Motor neuron (in vitro differentiated cells): ENCODE measurements around the gene CELF5. TPM values are rescaled to one million over a fixed set of nuclear protein-coding genes. Genes with fewer than 3 reads are reported as not detected.
A peak's percentile ranks its signal among the peaks of the same experiment; 100 is the strongest.
"Not testable (repeated sequence)": the region's sequence is repeated elsewhere in the genome, so short reads cannot be mapped to it uniquely, and the experiment has no call there.

Experiments
- ATAC-seq, 8 experiments: fragments of 200-7000 bp; cut with Tn5 transposase; replicated peaks in 6 of 8; 2 replicates each; pipeline ENCODE4 v1.8.0; 2021; ENCODE audit warnings: mild to moderate bottlenecking in 8 of 8, moderate library complexity in 8 of 8
- H3K27ac ChIP-seq, 2 donors: fragments of 250-450 bp; sonication (Bioruptor Pico); 2 replicates each; pipeline ENCODE4 v1.9.0; 2021; ENCODE audit warnings: antibody characterized with exemption in 2 of 2, mild to moderate bottlenecking in 2 of 2, moderate library complexity in 1 of 2
- H3K4me1 ChIP-seq, 2 donors: fragments of 250-450 bp; sonication (Bioruptor Pico); replicated peaks in 1 of 2; 2 replicates each; pipeline ENCODE4 v1.6.1; 2021; ENCODE audit warnings: antibody characterized with exemption in 2 of 2, mild to moderate bottlenecking in 2 of 2, moderate library complexity in 1 of 2
- H3K4me3 ChIP-seq, 5 donors: fragments of 250-450 bp; sonication (Bioruptor Pico); 2 replicates each; pipeline ENCODE4 v1.9.0; 2021; ENCODE audit warnings: antibody characterized with exemption in 5 of 5, mild to moderate bottlenecking in 5 of 5, moderate library complexity in 4 of 5
- WGBS, 10 experiments: fragments of 450-650 bp; shearing (Covaris generic); methylation state at CpG; one replicate each; pipeline ENCODE4 v1.0.0; 2022; 5-methylcytosine and 5-hydroxymethylcytosine counted together
- in situ Hi-C, 9 experiments: fragments of 400-800 bp; cut with MboI; loops; one replicate each; pipeline ENCODE4 v1.15.0; 2021; ENCODE audit warnings: low sequenced_read_pairs in 9 of 9, low pct_unique_long_range_greater_than_20kb in 2 of 9; ENCODE audit not compliant: unreplicated experiment in 9 of 9
- total RNA-seq, 8 experiments: library from RNA; unstranded; fragments of 300-600 nt; gene quantifications; 2 replicates each; pipeline versions ENCODE4 v1.2.3 to v1.2.4, GENCODE V29; 2022

Gene CELF5
- total RNA-seq, 8 experiments from 2014 or later = 0.18 to 29.9 (median 18.0) TPM

DNA sequence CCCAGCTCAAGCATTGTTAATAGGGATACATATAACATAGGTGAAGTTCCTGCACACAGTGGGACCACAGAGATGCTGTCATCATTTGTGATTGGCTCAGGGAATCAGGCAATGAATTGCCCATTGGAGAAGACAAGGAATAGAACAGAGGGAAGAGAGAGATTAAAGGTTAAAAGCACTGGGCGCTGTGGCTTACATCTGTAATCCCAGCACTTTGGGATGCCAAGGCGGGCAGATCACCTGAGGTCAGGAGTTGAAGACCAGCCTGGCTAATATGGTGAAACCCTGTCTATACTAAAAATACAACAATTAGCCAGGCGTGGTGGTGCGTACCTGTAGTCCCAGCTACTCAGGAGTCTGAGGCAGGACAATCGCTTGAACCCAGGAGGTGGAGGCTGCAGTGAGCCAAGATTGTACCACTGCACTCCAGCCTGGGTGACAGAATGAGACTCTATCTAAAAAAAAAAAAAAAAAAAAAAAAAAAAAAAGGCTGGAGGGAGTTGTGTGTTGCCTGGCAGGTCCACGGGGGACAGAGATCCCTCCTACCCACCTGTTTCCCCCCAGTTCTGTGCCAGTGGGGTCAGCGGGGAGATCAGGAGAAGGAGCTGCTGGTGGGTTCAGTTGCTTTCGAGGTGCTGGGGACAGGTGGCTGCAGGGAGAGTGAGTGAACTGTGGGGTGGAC is 110.4 kb downstream of the CELF5 start:
- ATAC-seq, H3K4me1 ChIP-seq, H3K4me3 ChIP-seq, H3K27ac ChIP-seq: not testable (repeated sequence)
- in situ Hi-C loops = loop anchor here in 3 of 9 experiments (25.0 kb wide), 2 partner anchors 127 to 152 kb away; partner anchors contain the start of genes SMIM24 (in 1 of the 3) and SMIM44 (in 1 of the 3)
- WGBS, 10 experiments = 44 to 100% (median 59%) methylated on average over 1 to 7 of the region's 8 CpGs; no CpG with 5 or more reads in 2 of the 10 experiments

DNA sequence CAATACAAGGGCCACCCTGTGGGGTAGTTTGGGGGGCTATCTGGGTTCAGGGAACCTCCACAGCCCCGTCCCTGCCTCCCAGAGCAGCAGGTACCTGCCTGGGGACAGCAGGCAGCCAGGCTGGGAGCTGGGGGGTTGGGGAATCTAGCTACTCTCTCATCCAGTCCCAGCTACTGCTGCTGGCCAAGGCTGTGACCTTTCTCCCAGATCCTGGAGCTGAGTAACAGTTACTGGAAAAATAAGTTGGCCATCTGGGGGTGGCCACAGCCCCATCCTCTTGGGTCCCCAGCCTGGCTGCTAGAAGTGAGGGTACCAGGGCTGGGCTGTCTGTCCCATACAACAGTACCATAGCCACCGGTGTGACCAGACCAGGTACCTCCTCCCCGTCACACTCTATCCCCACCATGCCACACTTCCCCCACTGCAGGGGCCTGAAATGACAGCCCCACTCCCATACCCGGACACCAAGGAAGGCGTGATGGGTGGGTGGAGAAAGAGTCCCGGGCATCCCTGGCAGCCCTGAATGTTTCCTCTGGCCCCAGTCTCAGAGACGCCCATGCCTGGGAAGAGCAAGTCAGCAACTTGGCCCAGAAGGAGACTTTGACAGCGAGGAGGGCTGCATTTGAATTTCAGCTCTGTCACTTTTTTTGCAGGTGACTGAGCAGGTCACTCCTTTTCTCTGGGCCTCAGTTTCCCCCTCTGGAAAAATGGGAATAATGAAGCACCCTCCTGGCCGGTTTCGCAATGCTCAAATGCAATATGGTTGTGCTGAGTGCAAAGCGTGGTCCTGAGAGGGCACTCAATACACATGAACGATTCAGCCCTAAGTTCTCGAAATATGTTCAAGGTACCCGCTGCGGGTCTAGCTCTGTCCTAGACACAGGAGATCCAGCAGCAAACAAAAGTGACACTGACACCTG is 111.2 kb downstream of the CELF5 start:
- peak in 1 of 8 experiments; percentile 27 for ATAC-seq
- 20 to 90% (median 55%) methylated on average over 1 to 13 of the region's 15 CpGs; no CpG with 5 or more reads in 1 of the 10 experiments for WGBS, 10 experiments
- in situ Hi-C loops = loop anchor here in 3 of 9 experiments (25.0 kb wide), 2 partner anchors 127 to 152 kb away; partner anchors contain the start of genes SMIM24 (in 1 of the 3) and SMIM44 (in 1 of the 3)
- H3K27ac ChIP-seq = no peak overlapping the region
- H3K4me3 ChIP-seq = no peak overlapping the region
- H3K4me1 ChIP-seq = no peaks in the 10 kb centered on the region

DNA sequence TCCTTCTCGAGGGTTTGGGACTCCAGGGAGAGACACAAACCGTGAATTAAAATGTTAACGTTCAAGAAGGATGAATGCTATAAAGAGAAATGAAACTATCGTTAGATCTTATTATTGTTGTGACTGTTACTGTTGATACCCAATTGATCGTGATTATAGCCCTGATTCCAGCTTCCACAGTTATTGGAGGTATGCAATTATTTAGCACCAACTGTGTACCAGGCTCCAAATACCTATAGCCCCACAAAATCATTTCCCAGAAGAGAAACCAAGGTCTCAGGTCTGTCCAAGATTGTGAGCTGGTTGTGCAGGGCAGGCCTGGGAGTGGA is 111.9 kb downstream of the CELF5 start:
- 0 to 67% (median 40%) methylated on average over 1 to 5 of the region's 5 CpGs; no CpG with 5 or more reads in 1 of the 10 experiments for WGBS, 10 experiments
- H3K27ac ChIP-seq = no peak overlapping the region
- ATAC-seq = peak in 1 of 8 experiments; percentile 11

DNA sequence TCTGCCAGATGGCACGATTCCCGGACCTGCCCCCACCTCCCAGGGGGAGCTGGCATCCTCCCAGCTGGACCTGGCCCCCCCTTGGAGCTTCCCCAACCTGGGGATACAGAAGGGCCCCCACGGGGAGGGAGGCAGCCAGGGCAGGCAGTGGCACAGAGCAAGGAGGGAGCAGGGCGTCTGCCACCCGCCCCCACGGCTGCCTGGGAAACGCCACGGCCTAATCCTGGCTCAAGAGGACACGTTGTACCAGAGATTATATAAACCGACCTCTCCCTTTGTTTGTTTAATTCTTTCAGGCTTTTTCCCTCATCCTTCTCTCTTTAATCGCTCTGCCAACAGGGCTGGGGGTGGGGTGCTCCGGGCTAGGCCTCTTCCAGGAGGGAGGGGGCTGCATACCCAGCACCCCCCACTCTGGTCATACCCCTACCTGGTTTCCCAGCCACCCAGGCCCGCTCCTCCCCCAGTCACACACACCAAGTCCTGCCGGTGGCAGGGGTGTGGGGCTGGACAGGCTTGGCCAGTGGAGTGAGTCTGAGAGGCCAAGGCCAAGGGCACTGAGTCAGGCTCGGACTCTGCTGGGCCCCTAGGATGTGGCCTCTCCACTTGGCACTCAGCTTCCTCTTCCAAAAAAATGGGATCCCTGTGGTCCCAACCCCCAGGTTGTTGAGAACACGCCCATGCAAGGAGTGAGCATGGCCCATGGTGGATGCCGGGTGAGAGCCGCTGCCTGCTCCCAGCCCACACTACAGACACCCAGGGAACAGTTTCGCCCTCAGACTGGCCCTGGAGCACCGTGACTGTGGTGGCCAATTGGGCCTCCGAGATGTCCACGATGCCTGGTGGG is 112.4 kb downstream of the CELF5 start:
- in situ Hi-C loops = loop anchor here in 3 of 9 experiments (25.0 kb wide), 2 partner anchors 125 to 150 kb away; partner anchors contain the start of genes SMIM24 (in 1 of the 3) and SMIM44 (in 1 of the 3)
- Histone ChIP-seq H3K27ac (no peak overlapping the region), H3K4me3 (no peak overlapping the region), H3K4me1 (no peaks in the 10 kb centered on the region)
- 50% methylated on average over 7 of the region's 22 CpGs; no CpG with 5 or more reads in 9 of the 10 experiments for WGBS, 10 experiments
- peak; percentile 24 to 95 (median 80) for ATAC-seq

More for the DNA sequence above, 111.9 kb downstream of the CELF5 start:
- no peaks in the 10 kb centered on the region for H3K4me1 ChIP-seq
- in situ Hi-C loops = loop anchor here in 3 of 9 experiments (25.0 kb wide), 2 partner anchors 126 to 151 kb away; partner anchors contain the start of genes SMIM24 (in 1 of the 3) and SMIM44 (in 1 of the 3)
- H3K4me3 ChIP-seq = no peak overlapping the region

DNA sequence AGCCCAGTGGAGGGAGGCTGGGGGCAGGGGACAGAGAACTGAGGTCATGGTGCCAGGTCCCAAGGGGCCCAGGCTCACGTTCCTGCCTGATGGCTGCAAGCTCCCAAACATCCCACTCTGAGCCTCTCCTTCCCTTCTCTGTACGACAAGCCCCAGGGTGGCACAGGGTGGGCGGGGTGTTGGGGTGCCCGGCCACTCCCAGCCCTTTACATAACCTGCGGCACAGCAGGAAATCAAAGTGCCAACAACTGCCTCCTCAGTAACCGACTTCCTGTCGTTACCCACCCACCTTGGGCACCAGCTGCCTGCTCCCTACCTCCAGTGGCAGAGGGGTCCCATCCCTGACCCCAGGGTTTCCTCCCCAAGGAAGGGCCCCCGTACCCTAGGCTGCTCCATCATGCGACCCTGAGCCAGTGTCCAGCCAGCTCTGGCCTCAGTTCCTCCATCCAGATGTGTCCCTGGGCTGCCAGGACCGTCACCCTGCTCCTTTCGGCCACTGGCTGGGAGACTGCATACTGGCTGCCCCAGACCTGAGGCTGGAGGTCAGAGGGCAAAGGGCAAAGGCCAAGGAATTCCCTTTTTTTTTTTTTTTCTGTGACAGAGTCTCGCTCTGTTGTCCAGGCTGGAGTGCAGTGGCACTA is 114.2 kb downstream of the CELF5 start:
- WGBS, 10 experiments = 0 to 100% (median 45%) methylated on average over 1 to 4 of the region's 12 CpGs; no CpG with 5 or more reads in 6 of the 10 experiments
- in situ Hi-C loops = loop anchor here in 3 of 9 experiments (25.0 kb wide), 2 partner anchors 124 to 149 kb away; partner anchors contain the start of genes SMIM24 (in 1 of the 3) and SMIM44 (in 1 of the 3)
- H3K4me3 ChIP-seq = no peak overlapping the region
- H3K4me1 ChIP-seq = no peaks in the 10 kb centered on the region
- no peak for ATAC-seq
- no peak overlapping the region for H3K27ac ChIP-seq

DNA sequence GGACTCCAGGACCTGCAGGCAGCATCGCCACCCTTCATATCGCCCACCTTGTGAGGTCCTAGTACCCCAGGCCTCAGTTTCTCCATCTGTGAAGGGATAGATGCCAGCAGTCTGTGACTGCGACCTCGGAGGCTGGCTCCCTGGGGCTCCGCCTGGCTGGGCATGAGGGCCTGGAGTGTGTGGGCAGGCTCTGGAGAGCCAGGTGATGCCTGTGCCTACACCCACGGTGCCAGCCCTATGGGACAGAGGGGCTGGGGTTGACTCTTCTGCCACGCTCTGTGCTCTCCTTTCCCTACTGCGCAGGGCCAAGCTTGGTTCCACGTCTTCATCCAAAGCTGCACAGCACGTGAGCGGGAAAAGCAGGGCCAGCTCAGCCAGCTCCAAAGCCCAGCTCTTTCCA is 115.9 kb downstream of the CELF5 start:
- Histone ChIP-seq H3K4me1 (no peaks in the 10 kb centered on the region), H3K27ac (no peak overlapping the region), H3K4me3 (no peak overlapping the region)
- 20 to 100% (median 60%) methylated on average over 1 to 3 of the region's 11 CpGs; no CpG with 5 or more reads in 3 of the 10 experiments for WGBS, 10 experiments
- in situ Hi-C loops = loop anchor here in 3 of 9 experiments (25.0 kb wide), 2 partner anchors 122 to 147 kb away; partner anchors contain the start of genes SMIM24 (in 1 of the 3) and SMIM44 (in 1 of the 3)
- ATAC-seq = no peak

DNA sequence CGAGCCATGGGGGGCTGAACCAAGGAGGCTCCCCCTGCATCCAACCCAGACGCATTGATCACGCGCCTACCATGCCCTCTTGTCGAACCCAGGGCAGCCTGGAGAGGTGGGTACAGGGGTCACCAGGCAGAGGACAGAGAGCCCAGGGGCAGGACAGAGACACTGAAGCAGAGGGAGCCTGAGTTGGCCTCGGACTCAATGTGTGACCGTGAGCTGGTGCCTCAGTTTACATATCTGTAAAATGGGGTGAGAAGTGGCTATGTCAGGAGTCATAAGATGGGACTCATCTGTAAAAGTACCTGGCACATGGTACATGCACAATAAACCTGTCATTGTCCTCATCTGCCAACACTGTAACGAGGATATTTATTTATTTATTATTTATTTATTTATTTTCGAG is 117.8 kb downstream of the CELF5 start:
- H3K27ac ChIP-seq = no peak overlapping the region
- H3K4me3 ChIP-seq = no peak overlapping the region
- 50 to 100% (median 68%) methylated on average over 1 to 6 of the region's 9 CpGs; no CpG with 5 or more reads in 2 of the 10 experiments for WGBS, 10 experiments
- no peak for ATAC-seq
- in situ Hi-C loops = loop anchor here in 3 of 9 experiments (25.0 kb wide), 2 partner anchors 120 to 145 kb away; partner anchors contain the start of genes SMIM24 (in 1 of the 3) and SMIM44 (in 1 of the 3)
- no peaks in the 10 kb centered on the region for H3K4me1 ChIP-seq

DNA sequence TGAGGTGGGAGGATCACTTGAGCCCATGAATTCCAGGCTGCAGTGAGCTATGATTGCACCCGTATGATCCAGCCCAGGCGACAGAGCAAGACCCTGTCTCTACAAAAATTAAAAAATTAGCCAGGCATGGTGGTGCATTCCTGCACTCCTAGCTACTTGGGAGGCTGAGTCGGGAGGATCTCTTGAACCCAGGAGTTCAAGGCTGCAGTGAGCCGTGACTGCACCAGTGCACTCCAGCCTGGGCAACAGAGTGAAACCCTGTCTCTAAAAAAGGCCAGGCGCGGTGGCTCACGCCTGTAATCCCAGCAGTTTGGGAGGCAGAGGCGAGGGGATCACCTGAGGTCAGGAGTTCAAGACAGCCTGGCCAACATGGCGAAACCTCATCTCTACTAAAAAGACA is 118.5 kb downstream of the CELF5 start:
- not testable (repeated sequence) for H3K4me3 ChIP-seq
- in situ Hi-C loops = loop anchor here in 3 of 9 experiments (25.0 kb wide), 2 partner anchors 119 to 144 kb away; partner anchors contain the start of genes SMIM24 (in 1 of the 3) and SMIM44 (in 1 of the 3)

DNA sequence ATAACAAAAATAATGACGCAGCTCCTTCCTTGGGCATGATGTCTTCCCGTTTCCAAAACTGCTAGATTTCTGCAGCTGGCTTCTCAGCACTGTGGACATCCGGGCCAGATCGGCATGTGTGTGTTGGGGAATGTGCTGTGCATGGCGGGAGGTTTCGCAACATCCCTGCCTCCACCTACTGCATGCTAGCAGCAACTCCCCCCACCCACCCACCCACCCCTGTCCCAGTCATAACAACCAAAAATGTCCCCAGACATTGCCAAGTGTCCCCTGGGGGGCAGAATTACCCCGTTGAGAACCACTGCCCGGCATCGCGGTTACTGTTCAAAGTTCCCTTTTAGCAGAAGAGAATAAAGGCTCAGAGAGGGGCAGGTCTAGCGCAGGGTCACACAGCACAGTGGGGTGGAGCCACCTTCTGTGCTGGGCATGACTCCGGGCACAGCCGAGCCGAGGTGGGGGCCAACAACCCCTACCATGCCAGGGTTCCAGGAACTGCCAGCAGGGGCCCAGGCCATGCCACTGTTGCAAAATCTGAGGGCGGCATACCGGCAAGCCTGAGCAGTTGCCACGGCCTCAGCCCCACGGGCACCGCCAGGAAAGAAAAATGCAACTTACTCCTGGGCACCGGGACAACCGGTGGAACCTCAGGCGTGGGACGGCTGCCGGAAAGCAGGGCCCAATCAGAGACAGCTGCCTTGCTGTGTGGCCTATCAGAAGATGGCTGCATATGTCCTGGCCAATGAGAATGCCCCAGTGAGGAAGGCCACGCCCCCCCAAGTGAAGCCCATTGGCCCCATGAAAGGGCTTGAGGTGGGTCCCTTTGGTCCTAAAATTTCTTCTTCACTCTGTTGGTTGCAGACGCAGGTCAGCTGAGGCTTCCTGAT is 119.4 kb downstream of the CELF5 start:
- in situ Hi-C loops = loop anchor here in 3 of 9 experiments (25.0 kb wide), 2 partner anchors 118 to 143 kb away; partner anchors contain the start of genes SMIM24 (in 1 of the 3) and SMIM44 (in 1 of the 3)
- no peak overlapping the region for H3K27ac ChIP-seq
- H3K4me1 ChIP-seq = no peaks in the 10 kb centered on the region
- 0 to 90% (median 72%) methylated on average over 2 to 5 of the region's 26 CpGs; no CpG with 5 or more reads in 3 of the 10 experiments for WGBS, 10 experiments
- peak in 3 of 8 experiments; percentile 90 to 97 (median 96) for ATAC-seq
- no peak overlapping the region for H3K4me3 ChIP-seq

More for the DNA sequence above, 118.5 kb downstream of the CELF5 start:
- WGBS, 10 experiments = 60 to 100% (median 77%) methylated on average over 1 to 3 of the region's 9 CpGs; no CpG with 5 or more reads in 4 of the 10 experiments
- not testable (repeated sequence) for H3K4me1 ChIP-seq, H3K27ac ChIP-seq, ATAC-seq
